Limb (tissue), 2 donors: ENCODE data around the gene PPP1R12B.
"Not testable (repeated sequence)": the region's sequence is repeated elsewhere in the genome, so short reads cannot be mapped to it uniquely, and the experiment has no call there.

Experiments used
- DNase-seq, 2 donors: peaks; one replicate each; pipeline ENCODE4 v3.0.0-alpha.2; 2016; ENCODE audit errors: extremely low spot score in 2 of 2

PPP1R12B gene

DNA sequence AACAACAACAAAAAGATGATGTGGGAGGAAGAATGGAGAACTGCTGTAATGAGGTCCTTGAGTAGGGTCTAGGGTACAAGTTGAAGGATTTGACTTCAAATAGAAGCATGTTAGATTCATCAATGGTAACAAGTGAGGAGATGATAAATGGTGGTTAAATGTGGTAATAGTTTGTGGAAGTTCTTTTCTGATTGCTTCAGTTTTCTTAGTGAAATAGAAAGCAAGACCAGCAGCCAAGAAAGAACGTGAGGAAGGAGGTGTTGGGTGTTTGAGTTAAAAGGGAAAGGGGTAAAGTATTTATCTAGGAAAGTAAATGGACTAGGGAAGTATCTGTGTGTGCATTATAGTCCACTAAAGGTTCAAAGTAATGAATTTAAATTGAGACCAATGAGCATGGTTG is 177.6 kb downstream of the PPP1R12B start:
- not testable (repeated sequence) for DNase-seq

DNA sequence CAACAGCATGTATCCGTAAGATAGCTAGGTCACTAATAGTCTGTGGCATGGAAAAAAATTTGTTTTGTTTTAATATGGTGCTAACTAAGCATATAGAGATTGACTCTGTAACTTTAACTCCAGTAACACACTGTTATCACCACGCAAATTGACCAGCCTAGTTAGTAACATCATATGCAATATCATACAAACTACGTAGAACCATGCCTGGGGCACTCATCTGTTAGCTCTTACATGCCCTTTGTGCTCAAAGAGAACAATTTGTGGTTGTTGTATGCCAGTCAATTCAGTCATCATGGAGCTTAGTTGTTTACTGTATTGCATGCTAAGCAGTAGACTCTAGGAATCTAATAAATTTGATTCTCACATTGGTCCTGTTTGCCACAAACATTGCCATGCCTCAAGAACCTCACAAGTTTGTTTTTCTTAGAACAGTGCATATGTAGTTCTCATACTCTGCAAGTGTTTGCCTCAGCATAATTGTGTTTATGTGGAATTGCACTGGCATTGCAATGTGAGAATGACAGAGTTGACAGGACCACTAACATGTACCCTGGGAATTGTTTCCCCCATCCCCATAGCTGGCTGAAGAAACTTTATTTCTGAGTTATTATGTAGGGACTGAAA is 179.7 kb downstream of the PPP1R12B start:
- not testable (repeated sequence) for DNase-seq

DNA sequence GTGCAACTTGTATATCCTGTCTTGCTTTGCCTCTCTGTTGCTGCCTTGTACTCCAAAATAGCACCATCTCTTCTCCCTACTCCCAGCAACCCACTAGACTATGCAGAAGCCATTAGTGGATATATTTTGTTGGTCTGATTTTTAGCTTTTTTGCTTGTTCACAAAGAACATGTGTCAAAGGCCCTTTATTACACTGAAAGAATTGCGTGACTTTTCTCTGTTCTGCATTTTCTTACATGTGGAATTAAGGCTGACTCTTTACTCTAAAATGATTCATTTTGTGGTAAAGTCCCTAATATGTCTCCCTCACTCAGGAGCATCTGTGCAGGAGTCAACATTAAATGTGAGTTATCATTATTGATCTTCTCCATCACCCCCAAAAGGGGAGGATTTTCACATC is 182.2 kb downstream of the PPP1R12B start:
- not testable (repeated sequence) for DNase-seq

GRCh38 chr1:202531472-202531811 is 182.9 kb downstream of the PPP1R12B start:
- no peak for DNase-seq

DNA sequence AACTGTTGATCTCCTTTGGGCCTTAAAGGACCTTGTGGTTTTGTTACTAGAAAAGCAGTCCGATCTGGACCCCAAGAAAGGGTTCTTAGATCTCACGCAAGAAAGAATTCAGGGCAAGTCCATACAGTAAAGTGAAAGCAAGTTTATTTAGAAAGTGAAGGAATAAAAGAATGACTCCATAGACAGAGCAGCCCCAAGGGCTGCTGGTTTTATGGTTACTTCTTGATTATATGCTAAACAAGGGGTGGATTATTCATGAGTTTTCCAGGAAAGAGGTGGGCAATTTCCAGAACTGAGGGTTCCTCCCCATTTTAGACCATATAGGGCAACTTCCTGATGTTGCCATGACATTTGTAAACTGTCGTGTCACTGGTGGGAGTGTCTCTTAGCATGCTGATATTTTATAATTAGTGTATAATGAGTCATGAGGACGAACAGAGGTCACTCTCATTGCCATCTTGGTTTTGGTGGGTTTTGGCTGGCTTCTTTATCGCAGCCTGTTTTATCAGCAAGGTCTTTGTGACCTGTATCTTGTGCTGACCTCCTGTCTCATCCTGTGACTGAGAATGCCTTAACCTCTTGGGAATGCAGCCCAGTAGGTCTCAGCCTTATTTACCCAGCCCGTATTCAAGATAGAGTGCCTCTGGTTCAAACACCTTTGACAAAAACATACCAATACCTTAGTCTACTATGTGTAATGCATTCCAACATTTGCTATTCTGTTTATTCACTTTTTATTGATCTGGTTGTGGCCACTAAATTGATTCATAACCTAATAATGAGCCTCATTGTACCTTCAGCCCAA is 183.5 kb downstream of the PPP1R12B start:
- DNase-seq = not testable (repeated sequence)

- DNase-seq = peak; percentile 54 to 61
These were observed 190.7 kb downstream of the PPP1R12B start for GRCh38 chr1:202539166-202539574.

DNA sequence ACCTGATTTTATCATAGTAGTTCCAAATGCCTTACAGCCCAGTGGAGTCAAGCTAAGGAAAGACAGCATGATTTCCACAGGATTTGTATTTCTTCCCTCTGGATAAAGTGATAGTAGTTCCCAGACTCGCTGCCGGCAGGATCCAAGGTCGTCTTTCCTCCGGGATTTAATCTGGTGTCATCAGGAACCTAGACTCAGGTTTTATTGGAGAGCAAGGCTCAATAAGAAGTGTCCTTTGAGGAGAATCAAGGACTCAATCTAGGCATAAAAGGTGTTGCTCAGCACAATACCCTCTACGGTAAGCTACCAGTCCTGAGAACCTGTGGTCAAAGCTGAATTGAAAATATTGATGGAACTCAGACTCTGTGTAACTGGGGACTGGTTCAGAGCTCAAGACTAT is 191.1 kb downstream of the PPP1R12B start:
- DNase-seq = not testable (repeated sequence)

- DNase-seq = no peak
These were observed 191.5 kb downstream of the PPP1R12B start for GRCh38 chr1:202540014-202540413.

DNA sequence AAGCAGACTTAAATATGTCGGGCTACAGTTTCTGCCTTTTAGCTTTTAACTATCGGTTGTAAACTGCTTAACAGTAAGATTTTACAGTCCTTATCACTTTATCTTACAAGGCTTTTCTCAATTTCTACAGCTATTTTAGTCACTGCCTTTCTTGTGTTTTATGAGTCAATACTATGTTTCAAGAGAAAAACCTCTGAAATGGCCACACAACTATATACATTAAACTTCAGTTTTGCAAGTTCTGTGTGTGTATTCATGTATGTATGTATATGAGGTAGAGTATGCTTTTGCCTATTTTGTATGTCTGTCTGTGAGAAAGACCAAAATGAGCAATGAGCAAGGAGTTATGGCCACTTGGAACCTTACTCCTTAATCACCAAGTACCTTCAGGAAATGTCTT is 191.9 kb downstream of the PPP1R12B start:
- no peak for DNase-seq

DNA sequence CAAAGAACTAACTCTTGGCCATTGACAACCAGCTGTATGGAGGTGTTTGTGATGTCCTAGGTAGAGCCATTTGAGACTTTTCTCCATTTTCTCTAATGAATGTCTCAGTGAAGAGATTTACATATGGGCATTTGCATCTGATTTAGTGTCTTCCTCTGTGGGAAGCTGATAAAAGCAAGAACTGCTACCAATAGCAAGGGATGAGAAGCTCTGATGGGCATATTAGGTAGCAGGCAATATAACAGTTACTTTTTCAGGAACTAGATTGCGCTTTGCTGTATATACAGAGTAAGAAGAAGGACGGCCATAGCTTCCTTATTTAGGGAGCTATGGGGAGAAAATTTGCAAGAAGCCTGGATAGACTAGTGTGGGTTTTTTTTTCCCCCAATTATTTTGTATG is 192.4 kb downstream of the PPP1R12B start:
- DNase-seq = not testable (repeated sequence)

DNA sequence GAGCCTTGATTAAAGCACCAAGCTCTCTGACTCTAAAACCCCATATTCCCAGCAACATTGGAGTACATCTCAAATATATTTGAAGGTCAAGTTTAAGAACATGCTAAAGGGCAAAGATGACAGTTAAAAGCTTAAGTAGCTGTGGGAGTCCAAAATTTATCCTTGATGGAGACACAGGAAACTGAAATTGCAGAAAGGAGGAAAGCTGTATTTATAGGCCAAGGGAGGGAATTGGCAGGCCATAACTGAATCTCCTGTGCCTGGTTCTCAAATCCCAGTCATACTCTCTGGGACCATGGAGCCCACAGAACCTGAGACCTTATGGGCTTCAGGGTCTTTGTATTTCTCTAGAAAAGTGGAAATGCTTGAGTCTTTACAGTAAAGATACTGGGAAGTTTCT is 193.9 kb downstream of the PPP1R12B start:
- not testable (repeated sequence) for DNase-seq

GRCh38 chr1:202543537-202543936 is 195.0 kb downstream of the PPP1R12B start:
- DNase-seq = not testable (repeated sequence)

- not testable (repeated sequence) for DNase-seq
These were observed 196.4 kb downstream of the PPP1R12B start for GRCh38 chr1:202544766-202545449.

DNA sequence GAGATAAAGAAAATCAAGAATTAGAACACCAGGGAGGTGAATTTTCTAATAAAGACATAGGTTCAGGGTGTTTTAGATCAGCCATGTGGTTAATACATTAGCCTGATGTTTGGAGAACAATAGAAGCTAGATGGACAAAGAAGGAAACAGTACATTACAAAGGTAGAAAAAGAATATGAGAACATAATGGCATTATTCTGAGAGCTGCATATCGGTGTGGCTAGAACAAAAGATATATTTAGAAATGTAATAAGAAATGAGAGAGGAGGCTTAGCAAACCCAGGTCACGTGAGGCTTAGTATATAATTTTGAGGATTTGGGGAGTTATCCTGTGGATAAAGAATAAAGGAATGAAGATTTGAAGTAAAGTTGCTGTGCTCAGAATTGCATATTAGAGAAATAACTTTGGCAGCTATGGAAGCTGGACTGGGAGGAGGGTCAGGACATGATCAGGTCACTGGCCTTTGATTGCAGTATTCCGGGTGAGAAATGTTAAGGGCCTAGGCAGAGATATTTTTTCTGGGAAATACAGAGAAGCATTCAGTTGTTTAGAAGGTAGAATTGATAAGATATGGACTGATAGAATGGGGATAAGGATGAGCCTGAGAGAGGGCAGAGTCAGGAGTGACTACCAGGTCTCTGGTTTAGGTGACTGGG is 197.3 kb downstream of the PPP1R12B start:
- DNase-seq = not testable (repeated sequence)

DNA sequence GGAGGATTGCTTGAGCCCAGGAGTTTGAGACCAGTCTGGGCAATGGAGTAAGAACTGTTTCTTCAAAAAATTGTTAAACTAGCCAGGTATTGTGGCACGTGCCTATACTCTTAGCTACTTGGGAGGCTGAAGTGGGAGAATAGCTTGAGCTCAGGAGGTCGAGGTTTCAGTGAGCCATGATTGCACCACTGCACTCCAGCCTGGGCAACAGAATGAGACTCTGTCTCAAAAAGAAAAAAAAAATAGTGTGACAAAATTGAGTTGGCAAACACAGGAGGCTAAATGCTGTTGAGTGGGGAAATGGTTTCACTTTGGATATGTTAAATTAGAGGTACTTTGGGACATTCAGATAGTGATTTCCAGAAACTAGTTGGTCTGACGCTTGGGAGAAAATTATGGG is 197.9 kb downstream of the PPP1R12B start:
- DNase-seq = not testable (repeated sequence)

GRCh38 chr1:202546796-202547195 is 198.3 kb downstream of the PPP1R12B start:
- DNase-seq = not testable (repeated sequence)

- no peak for DNase-seq
These were observed 198.7 kb downstream of the PPP1R12B start for GRCh38 chr1:202547215-202547614.

- DNase-seq = not testable (repeated sequence)
These were observed 201.6 kb downstream of the PPP1R12B start for GRCh38 chr1:202550088-202550487.

DNA sequence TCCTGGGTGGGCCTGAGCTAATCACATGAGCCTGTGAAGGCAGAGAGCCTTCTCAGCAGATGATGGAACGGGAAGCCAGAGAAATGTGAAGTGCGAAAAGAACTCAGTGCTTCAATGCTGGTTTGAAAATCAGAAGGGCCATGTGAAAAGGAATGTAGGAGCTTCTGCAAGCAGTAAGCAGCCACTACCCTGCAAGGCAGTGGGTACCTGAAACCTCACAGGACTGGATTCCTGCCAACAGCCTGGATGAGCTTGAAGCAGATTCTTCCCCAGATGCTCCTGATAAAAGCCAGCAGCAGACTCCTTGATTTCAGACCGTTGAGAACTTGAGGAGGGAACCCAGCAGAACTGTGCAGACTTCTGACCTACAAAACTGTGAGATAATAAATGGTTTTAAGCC is 203.2 kb downstream of the PPP1R12B start:
- DNase-seq = no peak

- DNase-seq = not testable (repeated sequence)
These were observed 204.1 kb downstream of the PPP1R12B start for GRCh38 chr1:202552615-202553014.

DNA sequence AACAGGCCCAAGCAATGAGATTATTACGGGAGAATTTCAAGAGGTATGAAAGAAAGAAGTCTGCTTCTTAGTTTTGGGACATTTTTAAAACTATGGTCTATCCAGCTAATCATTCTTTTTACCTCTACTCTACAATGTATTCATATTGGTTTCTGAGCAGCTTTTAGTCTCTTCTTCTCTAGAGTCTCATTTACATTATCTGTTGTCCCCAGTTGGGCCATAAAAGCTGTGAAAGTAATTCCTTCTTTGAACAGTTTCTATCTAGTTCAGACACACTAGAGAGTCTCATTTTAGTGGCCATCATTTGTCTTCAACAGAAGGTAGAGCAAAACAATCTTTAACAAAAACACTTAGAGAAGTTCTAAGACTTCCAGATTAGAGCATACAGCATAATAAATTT is 204.6 kb downstream of the PPP1R12B start:
- DNase-seq = not testable (repeated sequence)

DNA sequence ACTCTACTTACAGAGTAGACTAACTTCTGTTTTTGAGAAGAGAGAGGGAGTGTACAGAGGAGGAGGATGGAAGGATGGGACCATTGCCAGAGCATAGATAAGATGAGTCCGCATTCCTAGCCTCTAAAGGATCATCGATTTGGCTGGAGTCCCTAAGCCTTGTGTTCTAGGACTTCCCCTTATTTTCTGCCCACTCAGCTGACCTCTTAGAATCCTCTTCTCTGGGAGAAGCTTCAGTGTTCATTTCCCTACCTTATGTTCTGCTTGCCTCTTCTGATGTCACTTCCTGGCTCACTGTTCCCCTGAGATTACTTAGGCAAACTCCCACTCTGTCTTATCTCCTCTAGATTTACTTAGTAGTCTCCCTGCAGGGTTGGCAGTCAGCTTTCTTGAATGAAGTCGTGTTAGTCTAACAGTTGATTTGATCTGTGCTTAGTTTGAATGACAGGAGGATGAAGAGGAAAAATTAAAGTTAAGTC is 205.1 kb downstream of the PPP1R12B start:
- DNase-seq = no peak
